Activated B cell treated with CpG ODN at 0.5 μM for 24 hours (primary cell): ENCODE results near the gene LRP8. TPM values are rescaled to one million over a fixed set of nuclear protein-coding genes. Genes with fewer than 3 reads are reported as not detected.
A peak's percentile ranks its signal among the peaks of the same experiment; 100 is the strongest.

Experiments
- ATAC-seq: fragments of 200-7000 bp; cut with Tn5 transposase; one replicate; pipeline ENCODE4 v1.10.0; 2021; ENCODE audit warnings: low read depth, mild to moderate bottlenecking, moderate library complexity
- CTCF ChIA-PET: fragments of 350-600 bp; sonication (Branson Sonifier 250); formaldehyde crosslinking; loops from one replicate; lab custom pipeline; 2021; ENCODE audit warnings: antibody characterized with exemption; lab: Charles Lee
- POLR2A ChIA-PET: fragments of 350-600 bp; sonication (Branson Sonifier 250); formaldehyde crosslinking; loops from one replicate; lab custom pipeline; 2021; ENCODE audit warnings: antibody characterized with exemption; lab: Charles Lee
- DNase-seq: peaks from one replicate; pipeline ENCODE4 v3.0.0; 2022
- H3K27ac Mint-ChIP-seq: one replicate; pipeline ENCODE4 v1.8.0; 2020; ENCODE audit warnings: mixed read lengths
- H3K27me3 Mint-ChIP-seq: one replicate; pipeline ENCODE4 v1.8.0; 2021; ENCODE audit warnings: mixed read lengths
- H3K36me3 Mint-ChIP-seq: one replicate; pipeline ENCODE4 v1.8.0; 2021; ENCODE audit warnings: low read depth, mixed read lengths
- H3K4me1 Mint-ChIP-seq: one replicate; pipeline ENCODE4 v1.8.0; 2021; ENCODE audit warnings: mixed read lengths
- H3K4me3 Mint-ChIP-seq: one replicate; pipeline ENCODE4 v1.8.0; 2020; ENCODE audit warnings: mild to moderate bottlenecking, mixed read lengths
- H3K9me3 Mint-ChIP-seq: one replicate; pipeline ENCODE4 v1.8.0; 2020; ENCODE audit warnings: mixed read lengths
- intact Hi-C: fragments of 100-400 bp; cut with micrococcal nuclease; formaldehyde crosslinking; loops from one replicate; pipeline ENCODE4 v1.15.1; 2024
- total RNA-seq: library from RNA; stranded (reverse); gene quantifications from 2 replicates; pipeline ENCODE4 v1.2.3, GENCODE V29; 2022
- TF ChIP-seq, protein P1 (sequence below): fragments of 200-600 bp; IDR thresholded peaks from one replicate; pipeline ENCODE4 v1.8.0; 2022; ENCODE audit warnings: antibody characterized with exemption, mild to moderate bottlenecking

LRP8 gene
- total RNA-seq, 1 donor from 2014 or later: 40.6 TPM

DNA sequence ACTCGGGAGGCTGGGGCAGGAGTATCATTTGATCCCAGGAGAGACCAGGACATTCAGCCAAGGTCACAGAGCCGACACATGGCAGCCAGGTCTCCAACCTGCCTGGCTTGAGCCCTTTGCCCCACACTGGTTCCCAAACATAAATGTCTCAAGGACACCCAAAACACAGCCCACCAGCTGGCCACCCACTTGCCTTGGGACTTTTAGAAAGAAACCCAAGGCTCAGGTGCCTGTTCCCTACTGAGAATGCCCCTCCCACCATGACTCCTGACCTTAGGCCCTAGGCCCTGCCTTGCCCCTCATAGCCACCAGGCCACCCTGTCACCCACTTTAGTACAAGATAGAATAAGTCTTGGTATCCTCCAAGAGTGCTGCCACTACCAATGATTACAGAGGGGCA is 41.9 kb upstream of the LRP8 start:
- Mint-ChIP-seq H3K27me3 (no peaks in the 10 kb centered on the region), H3K27ac (no peak overlapping the region), H3K4me1 (peaks cover 41% of the 10 kb centered on the region), H3K36me3 (peaks cover 4% of the 10 kb centered on the region), H3K4me3 (no peak overlapping the region), H3K9me3 (no peaks in the 10 kb centered on the region)
- DNase-seq: peak; percentile 4
- ChIA-PET POLR2A (interaction anchor here (0.6 to 2.8 kb wide), 2 partner anchors 43 to 1941 kb away, joined by 6 to 51 read pairs; partner anchors contain the start of gene LRP8), CTCF (interaction anchor here (4.8 kb wide), 1 partner anchor 22 kb away, joined by 18 read pairs; no protein-coding TSS in a partner anchor)
- intact Hi-C loops: loop anchor here (2.0 kb wide), 1 partner anchor 21 kb away; no protein-coding TSS in a partner anchor
- TF ChIP-seq, protein P1, sequence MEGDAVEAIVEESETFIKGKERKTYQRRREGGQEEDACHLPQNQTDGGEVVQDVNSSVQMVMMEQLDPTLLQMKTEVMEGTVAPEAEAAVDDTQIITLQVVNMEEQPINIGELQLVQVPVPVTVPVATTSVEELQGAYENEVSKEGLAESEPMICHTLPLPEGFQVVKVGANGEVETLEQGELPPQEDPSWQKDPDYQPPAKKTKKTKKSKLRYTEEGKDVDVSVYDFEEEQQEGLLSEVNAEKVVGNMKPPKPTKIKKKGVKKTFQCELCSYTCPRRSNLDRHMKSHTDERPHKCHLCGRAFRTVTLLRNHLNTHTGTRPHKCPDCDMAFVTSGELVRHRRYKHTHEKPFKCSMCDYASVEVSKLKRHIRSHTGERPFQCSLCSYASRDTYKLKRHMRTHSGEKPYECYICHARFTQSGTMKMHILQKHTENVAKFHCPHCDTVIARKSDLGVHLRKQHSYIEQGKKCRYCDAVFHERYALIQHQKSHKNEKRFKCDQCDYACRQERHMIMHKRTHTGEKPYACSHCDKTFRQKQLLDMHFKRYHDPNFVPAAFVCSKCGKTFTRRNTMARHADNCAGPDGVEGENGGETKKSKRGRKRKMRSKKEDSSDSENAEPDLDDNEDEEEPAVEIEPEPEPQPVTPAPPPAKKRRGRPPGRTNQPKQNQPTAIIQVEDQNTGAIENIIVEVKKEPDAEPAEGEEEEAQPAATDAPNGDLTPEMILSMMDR: no peak
- ATAC-seq: no peak

DNA sequence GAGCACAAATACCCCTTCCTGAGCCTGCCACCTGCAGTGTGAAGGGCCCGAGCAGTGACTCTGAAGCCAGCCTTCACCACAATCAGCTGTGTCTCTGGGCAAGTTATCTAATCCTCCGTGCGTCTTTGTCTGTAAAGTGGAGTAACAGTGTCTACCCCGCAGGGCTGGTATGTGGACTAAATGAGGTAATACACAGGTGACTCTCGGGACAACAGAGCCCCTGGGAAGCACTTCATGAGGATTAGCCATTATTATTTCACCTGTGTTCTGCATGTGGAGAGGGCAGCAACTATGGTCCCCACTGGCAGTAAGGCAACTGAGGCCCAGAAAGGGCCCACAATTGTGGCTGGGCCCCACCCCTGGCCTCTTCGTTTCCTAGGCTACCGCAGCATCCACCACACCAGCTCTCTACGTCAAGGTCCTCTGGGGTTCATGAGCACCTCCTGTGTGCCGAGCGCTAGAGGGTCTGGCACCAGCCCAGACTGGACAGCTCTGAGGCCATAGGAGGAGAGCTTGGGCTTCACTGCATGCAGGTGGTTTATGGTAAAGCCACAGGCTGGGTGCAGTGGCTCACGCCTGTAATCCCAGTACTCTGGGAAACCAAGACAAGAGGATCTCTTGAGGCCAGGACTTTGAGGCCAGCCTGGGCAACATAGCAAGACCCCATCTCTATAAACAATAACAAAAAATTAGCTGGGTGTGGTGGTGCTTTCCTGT is 41.3 kb upstream of the LRP8 start:
- DNase-seq (peak; percentile 14), ATAC-seq (no peak)
- H3K27me3 Mint-ChIP-seq: no peaks in the 10 kb centered on the region
- ChIA-PET CTCF (interaction anchor here (1.1 to 4.8 kb wide), 3 partner anchors 23 to 91 kb away, joined by 5 to 18 read pairs (median 11); no protein-coding TSS in a partner anchor), POLR2A (interaction anchor here (2.8 kb wide), 1 partner anchor 42 kb away, joined by 51 read pairs; the partner anchor contains the start of gene LRP8)
- H3K36me3 Mint-ChIP-seq: peaks cover 7% of the 10 kb centered on the region
- H3K4me1 Mint-ChIP-seq: peaks cover 41% of the 10 kb centered on the region
- no peaks in the 10 kb centered on the region for H3K9me3 Mint-ChIP-seq
- intact Hi-C loops: loop anchor here (2.0 kb wide), 1 partner anchor 22 kb away; no protein-coding TSS in a partner anchor
- H3K27ac Mint-ChIP-seq: no peak overlapping the region
- TF ChIP-seq, protein P1: no peak
- H3K4me3 Mint-ChIP-seq: no peak overlapping the region

DNA sequence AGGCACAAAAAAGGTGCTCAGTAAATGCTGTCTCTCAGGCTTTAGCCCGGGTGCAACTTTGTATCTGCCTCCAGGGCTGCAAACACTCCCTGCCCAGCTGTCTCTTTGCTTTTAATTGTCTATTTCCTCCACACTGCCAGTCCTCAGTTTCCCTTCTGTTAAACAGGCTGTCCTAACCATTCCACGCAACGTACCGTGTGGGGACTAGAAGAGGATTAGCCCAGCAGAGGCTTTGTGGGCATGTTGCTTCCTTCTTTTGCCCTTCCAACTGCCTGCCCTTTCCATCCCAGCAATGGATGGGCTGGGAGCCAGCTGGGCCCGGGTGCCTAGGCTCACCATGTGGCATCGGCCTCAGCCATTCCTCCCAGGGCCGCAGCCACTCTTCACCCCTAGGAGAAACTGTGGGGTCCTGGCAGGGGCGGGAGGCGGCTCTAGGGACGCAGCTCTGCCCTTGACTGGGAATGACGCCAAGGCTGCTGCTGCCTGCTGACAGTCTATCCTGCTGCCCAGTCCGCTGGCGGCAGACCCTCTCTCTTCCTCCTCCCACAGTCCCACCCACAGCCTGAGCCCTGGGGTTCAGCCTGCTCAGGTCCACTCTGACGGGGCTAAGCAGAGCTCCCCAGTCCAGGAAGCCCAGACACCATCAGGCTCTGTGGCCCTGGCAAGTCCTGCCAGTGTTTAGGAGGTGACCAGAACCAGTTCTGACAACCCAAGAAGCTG is 40.6 kb upstream of the LRP8 start:
- DNase-seq: peak; percentile 14
- intact Hi-C loops: loop anchor here (1.0 to 2.0 kb wide), 3 partner anchors 22 to 42 kb away; no protein-coding TSS in a partner anchor

DNA sequence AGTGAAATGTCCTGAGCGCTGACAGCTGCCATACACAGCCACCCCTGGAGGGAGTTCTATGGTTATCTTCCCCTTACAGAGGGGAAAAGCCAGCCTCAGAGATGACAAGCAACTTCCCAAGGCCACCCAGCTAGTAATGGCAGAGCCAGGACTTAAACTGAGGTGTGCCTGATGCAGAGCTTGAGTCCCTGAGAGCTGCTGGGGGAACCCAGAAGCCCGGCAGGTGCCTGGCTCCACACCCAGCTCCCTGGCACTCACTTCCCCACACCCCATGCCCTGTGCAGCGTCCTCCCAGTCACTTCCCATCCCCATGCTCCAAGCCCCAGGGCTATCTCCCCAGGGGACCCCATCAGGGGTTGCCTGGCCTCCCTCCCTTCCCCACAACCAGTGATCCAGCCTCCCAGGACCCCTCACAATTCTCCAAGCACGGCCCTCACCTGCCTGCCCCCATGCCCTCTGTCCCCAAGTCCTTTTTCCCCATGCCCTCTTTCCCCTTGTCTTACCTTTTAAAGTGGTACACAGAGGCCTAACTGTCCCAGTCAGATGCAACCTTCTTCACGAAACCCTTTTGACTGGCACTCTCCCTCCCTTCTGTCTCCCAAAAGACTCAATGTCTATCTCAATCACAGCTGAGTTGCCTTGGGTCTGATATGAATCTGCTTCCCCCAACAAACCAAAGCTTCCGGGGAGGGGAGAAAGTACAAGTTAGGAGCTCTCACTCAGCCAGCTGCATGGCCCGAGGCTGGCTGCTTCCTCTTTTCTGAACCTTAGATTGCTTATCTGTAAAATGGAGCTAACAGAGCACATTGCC is 39.8 kb upstream of the LRP8 start:
- Mint-ChIP-seq H3K27me3 (no peaks in the 10 kb centered on the region), H3K4me1 (peaks cover 47% of the 10 kb centered on the region), H3K4me3 (peak overlapping the region; percentile 91), H3K9me3 (no peaks in the 10 kb centered on the region), H3K36me3 (peaks cover 11% of the 10 kb centered on the region), H3K27ac (peak overlapping the region; percentile 95)
- peak; percentile 24 for DNase-seq
- TF ChIP-seq, protein P1: no peak
- CTCF ChIA-PET: interaction anchor here (1.1 to 4.8 kb wide), 4 partner anchors 24 to 90 kb away, joined by 3 to 18 read pairs (median 8); no protein-coding TSS in a partner anchor
- peak; percentile 91 for ATAC-seq
- POLR2A ChIA-PET: interaction anchor here (0.6 to 2.8 kb wide), 9 partner anchors 10 to 353 kb away, joined by 3 to 51 read pairs (median 4); partner anchors contain the start of gene LRP8
- intact Hi-C loops: loop anchor here (1.0 to 2.0 kb wide), 3 partner anchors 22 to 41 kb away; no protein-coding TSS in a partner anchor

More for the DNA sequence above, 40.6 kb upstream of the LRP8 start:
- peak overlapping the region; percentile 95 for H3K27ac Mint-ChIP-seq
- peak overlapping the region; percentile 91 for H3K4me3 Mint-ChIP-seq
- H3K27me3 Mint-ChIP-seq: no peaks in the 10 kb centered on the region
- no peaks in the 10 kb centered on the region for H3K9me3 Mint-ChIP-seq
- peaks cover 45% of the 10 kb centered on the region for H3K4me1 Mint-ChIP-seq
- CTCF ChIA-PET: interaction anchor here (1.1 to 4.8 kb wide), 3 partner anchors 24 to 90 kb away, joined by 5 to 18 read pairs (median 11); no protein-coding TSS in a partner anchor
- POLR2A ChIA-PET: interaction anchor here (0.7 to 2.8 kb wide), 6 partner anchors 21 to 140 kb away, joined by 3 to 51 read pairs (median 7); partner anchors contain the start of gene LRP8
- H3K36me3 Mint-ChIP-seq: peaks cover 9% of the 10 kb centered on the region
- ATAC-seq: no peak
- TF ChIP-seq, protein P1: no peak
